Ishikawa (cell line): ENCODE data around the gene CASD1.

Experiments
- CEBPB ChIP-seq: IDR thresholded peaks from 2 replicates; pipeline ENCODE4 v1.6.1; 2012
- CREB1 ChIP-seq: IDR thresholded peaks from 2 replicates; pipeline ENCODE4 v1.6.1; 2012; ENCODE audit warnings: low read depth
- EGR1 ChIP-seq: IDR thresholded peaks from 2 replicates; pipeline ENCODE4 v1.6.1; 2012
- EP300 ChIP-seq: IDR thresholded peaks from 2 replicates; pipeline ENCODE4 v1.6.1; 2012; ENCODE audit warnings: borderline replicate concordance
- FOXM1 ChIP-seq: IDR thresholded peaks from 2 replicates; pipeline ENCODE4 v1.6.1; 2012; ENCODE audit warnings: low read depth, borderline replicate concordance
- NFIC ChIP-seq: IDR thresholded peaks from 2 replicates; pipeline ENCODE4 v1.6.1; 2012
- RAD21 ChIP-seq: IDR thresholded peaks from 2 replicates; pipeline ENCODE4 v1.6.1; 2012; ENCODE audit warnings: low read depth
- TAF1 ChIP-seq: IDR thresholded peaks from 2 replicates; pipeline ENCODE4 v1.6.1; 2012; ENCODE audit warnings: low read depth, mild to moderate bottlenecking
- TCF12 ChIP-seq: IDR thresholded peaks from 2 replicates; pipeline ENCODE4 v1.6.1; 2012; ENCODE audit warnings: low read depth
- TEAD4 ChIP-seq: IDR thresholded peaks from 2 replicates; pipeline ENCODE4 v1.6.1; 2012
- YY1 ChIP-seq: IDR thresholded peaks from 2 replicates; pipeline ENCODE4 v1.6.1; 2012; ENCODE audit warnings: low read depth
- ZBTB7A ChIP-seq: IDR thresholded peaks from 2 replicates; pipeline ENCODE4 v1.6.1; 2012; ENCODE audit warnings: low read depth
- TF ChIP-seq, protein P1 (sequence below): IDR thresholded peaks from 2 replicates; pipeline ENCODE4 v1.6.1; 2012
- TF ChIP-seq, protein P2 (sequence below): IDR thresholded peaks from 2 replicates; pipeline ENCODE4 v1.6.1; 2012
- TF ChIP-seq, protein P3 (sequence below): IDR thresholded peaks from 2 replicates; pipeline ENCODE4 v1.6.1; 2012; ENCODE audit warnings: low read depth, mild to moderate bottlenecking

Gene CASD1

DNA sequence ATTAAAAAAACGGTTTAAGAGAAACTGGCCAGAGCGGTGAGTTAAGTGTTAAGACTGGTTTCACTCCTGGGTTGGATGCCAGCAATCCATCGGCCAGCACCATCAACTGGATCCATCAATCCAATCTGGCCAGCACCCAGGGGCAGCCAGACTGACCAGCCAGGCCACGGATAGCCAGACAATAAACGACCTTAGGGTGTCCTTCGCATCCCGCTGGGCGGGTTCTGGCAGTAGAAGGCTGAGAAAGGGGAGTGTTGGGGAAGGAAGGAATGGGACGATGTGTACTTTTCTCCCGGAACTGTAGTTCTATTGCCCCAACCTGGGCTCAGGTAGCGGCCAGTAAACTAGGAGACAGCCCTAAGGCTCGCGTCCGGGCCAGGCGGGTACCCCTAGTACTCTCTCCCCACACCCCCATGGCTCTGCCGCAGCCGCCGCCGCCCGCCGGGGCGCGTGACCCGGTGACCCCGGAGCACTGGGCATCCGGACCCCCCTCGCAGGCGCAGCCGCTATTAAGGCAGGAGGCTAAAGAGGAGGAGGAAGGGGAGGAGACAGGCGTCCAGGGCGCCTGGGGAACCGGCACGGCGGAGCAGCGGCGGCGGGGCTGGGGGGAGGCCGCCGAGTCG lies at the start of gene CASD1:
CASD1 (plus strand) TSS at position 546 of the 623 bp plus-strand sequence. CDS start 276 bp downstream, outside the sequence.
- TF ChIP-seq TCF12 (peak; percentile 15; the same call in 1 of the 2 replicates), ZBTB7A (no peak; the same call in 1 of the 2 replicates), CEBPB (no peak), YY1 (no peak), EGR1 (no peak), EP300 (no peak), NFIC (no peak), RAD21 (no peak)
- TF ChIP-seq, protein P1, sequence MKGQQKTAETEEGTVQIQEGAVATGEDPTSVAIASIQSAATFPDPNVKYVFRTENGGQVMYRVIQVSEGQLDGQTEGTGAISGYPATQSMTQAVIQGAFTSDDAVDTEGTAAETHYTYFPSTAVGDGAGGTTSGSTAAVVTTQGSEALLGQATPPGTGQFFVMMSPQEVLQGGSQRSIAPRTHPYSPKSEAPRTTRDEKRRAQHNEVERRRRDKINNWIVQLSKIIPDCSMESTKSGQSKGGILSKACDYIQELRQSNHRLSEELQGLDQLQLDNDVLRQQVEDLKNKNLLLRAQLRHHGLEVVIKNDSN = peak; percentile 61
- TF ChIP-seq, protein P2, sequence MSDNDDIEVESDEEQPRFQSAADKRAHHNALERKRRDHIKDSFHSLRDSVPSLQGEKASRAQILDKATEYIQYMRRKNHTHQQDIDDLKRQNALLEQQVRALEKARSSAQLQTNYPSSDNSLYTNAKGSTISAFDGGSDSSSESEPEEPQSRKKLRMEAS = peak; percentile 1; the same call in 1 of the 2 replicates

DNA sequence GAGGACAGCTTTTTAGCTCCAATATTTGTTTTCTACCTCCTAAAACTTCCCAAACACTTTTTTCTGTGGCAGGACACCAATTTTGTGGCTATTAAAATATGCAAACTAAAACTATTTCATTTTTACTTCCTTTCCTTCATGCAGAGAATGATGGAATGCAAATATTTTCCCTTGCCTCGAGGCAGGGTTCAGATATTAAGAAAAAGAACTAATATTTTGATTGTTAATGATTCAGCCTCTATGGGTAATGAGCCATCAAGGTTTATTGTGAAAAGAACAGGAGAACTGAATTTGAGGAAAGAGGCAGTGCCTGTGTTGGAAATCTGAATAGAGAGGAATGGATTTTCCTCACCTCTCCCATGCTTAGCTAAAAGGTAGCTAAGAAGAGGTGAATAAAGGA lies 43.1 kb upstream of the CASD1 start:
- TF ChIP-seq TEAD4 = no peak

DNA sequence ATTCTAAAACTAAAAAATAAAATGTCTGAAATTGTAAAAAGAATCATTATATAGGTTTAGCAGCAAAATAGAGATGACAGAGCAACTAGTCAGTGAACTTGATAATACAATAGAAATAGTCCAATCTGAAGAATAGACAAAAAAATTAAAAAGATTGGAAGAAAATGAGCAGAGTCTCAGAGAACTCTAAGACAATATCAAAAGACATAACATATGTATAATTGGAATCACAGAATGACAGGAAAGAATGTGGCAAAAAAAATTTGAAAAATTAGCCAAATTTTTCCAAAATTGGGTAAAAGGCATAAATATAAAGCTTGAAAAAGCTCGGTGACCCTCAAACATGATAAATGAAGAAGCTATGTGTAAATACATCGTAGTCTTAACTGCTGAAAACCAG lies 38.0 kb upstream of the CASD1 start:
- TF ChIP-seq ZBTB7A (no peak), CREB1 (no peak)

DNA sequence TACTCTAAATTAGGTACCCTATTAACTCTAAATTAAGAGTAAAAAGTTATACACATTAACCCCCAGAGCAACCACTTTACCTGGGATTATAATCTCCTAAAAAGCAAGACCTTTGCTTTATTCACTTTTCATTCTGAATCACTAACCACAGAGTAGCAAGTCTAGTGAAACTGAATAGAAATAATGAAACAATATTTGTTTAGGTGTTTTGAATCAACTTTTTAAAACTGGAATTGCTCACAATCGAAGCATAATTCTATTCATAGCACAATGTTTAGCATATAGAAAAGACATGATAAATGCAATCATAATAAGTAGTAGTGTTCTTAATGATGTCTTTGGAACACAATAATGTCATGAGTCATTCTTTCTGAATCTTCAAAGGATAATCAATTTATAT lies 37.0 kb upstream of the CASD1 start:
- no peak for TF ChIP-seq RAD21
- TF ChIP-seq, protein P1 = no peak
- no peak for TF ChIP-seq TEAD4
- TF ChIP-seq, protein P3, sequence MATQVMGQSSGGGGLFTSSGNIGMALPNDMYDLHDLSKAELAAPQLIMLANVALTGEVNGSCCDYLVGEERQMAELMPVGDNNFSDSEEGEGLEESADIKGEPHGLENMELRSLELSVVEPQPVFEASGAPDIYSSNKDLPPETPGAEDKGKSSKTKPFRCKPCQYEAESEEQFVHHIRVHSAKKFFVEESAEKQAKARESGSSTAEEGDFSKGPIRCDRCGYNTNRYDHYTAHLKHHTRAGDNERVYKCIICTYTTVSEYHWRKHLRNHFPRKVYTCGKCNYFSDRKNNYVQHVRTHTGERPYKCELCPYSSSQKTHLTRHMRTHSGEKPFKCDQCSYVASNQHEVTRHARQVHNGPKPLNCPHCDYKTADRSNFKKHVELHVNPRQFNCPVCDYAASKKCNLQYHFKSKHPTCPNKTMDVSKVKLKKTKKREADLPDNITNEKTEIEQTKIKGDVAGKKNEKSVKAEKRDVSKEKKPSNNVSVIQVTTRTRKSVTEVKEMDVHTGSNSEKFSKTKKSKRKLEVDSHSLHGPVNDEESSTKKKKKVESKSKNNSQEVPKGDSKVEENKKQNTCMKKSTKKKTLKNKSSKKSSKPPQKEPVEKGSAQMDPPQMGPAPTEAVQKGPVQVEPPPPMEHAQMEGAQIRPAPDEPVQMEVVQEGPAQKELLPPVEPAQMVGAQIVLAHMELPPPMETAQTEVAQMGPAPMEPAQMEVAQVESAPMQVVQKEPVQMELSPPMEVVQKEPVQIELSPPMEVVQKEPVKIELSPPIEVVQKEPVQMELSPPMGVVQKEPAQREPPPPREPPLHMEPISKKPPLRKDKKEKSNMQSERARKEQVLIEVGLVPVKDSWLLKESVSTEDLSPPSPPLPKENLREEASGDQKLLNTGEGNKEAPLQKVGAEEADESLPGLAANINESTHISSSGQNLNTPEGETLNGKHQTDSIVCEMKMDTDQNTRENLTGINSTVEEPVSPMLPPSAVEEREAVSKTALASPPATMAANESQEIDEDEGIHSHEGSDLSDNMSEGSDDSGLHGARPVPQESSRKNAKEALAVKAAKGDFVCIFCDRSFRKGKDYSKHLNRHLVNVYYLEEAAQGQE = no peak
- TF ChIP-seq YY1 = no peak
- no peak for TF ChIP-seq NFIC
- no peak for TF ChIP-seq ZBTB7A
- no peak for TF ChIP-seq EP300
- TF ChIP-seq EGR1 = no peak
- TF ChIP-seq TAF1 = no peak
- no peak for TF ChIP-seq TCF12
- TF ChIP-seq, protein P2 = no peak
- TF ChIP-seq CEBPB = no peak
- no peak for TF ChIP-seq CREB1
- no peak for TF ChIP-seq FOXM1

DNA sequence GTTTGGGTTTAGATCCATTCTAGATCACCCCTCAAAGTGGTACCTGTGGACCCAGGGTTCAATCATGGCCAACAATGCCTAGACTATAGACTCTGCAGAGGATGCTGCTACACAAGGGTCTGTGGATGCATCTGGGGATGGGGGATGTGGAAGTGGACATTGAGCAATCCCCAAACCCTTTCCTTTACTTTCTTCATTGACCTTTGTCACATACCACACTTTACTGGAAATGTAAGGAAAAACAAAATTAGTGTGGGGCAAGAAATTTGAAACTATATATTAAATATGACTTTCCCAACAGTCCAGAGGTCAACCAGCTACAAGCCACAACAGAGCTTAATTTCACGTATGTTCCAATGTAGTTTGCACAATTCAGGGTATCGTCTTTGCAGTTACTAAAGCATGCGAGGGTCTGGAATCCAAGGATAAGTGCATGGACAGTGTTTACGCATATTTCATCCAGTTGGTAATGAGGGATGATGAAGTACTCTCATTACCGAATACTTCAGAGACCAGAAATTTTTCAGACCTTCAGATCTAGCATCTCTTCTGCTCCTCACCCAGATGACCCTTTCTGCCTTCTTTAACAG lies 33.3 kb upstream of the CASD1 start:
- TF ChIP-seq NFIC (no peak), TAF1 (no peak), ZBTB7A (no peak), CREB1 (no peak)

DNA sequence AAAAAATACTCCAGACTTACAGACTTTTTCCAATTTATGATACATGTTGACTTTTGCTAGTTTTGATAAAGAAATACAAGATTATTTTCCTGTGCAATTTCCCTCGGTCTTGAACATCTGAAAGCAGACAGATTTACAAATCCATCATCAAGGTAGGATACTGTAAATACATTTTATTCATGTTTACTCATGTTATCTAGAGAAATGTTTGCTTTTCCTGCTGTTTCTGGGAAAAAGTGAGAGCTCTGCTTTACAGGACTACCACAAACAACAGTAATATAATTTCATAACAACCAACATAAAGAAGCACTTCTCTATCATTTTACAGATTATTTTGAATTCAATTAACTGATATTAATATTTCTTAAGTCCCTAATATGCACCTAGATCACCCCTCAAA lies 31.7 kb upstream of the CASD1 start:
- TF ChIP-seq, protein P3 = no peak
- TF ChIP-seq, protein P2 = no peak
- TF ChIP-seq EGR1 (no peak), TAF1 (no peak), FOXM1 (no peak), TCF12 (no peak), CEBPB (no peak), CREB1 (no peak), TEAD4 (no peak), ZBTB7A (no peak), YY1 (no peak), RAD21 (no peak), NFIC (no peak)
- TF ChIP-seq, protein P1 = no peak
